GM12874 (cell line): ENCODE data around the gene NALCN.

Source experiments
- CTCF ChIP-seq: IDR thresholded peaks from 2 replicates; pipeline ENCODE4 v1.5.1; 2011; ENCODE audit warnings: low read depth, mild to moderate bottlenecking, control low read depth, low read length, moderate library complexity; ENCODE audit not compliant: insufficient read depth

NALCN gene

GRCh38 chr13:101425623-101426022 lies 9.3 kb upstream of the NALCN start:
- no peak for TF ChIP-seq CTCF

GRCh38 chr13:101425156-101425471 lies 8.8 kb upstream of the NALCN start:
- TF ChIP-seq CTCF: no peak

- TF ChIP-seq CTCF: no peak
Observed at GRCh38 chr13:101424381-101425155, 8.3 kb upstream of the NALCN start.

DNA sequence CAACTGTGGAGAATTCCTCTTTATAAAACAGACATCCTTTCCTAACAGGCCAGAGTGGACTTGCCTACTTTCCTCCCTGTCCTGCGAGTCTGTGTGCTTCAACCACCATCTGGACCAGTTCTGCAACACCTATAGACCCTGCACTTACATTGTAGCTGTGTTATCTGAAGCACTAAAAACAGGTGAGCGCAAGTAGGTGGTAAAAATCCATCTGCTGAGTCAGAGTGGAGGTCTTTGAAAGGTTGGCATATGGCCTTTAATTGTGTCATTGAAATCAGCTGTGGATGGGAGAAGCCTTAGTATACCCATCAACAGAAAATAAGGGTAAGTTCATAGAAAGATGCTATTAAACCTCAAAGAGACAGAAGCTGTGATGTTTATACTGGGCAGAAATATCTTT lies 7.6 kb upstream of the NALCN start:
- no peak for TF ChIP-seq CTCF

GRCh38 chr13:101417501-101417900 lies 1.2 kb upstream of the NALCN start:
- TF ChIP-seq CTCF: no peak

- TF ChIP-seq CTCF: no peak
Observed at GRCh38 chr13:101417043-101417406, 717 bp upstream of the NALCN start.

- TF ChIP-seq CTCF: no peak
Observed at GRCh38 chr13:101415358-101416174, 742 bp downstream of the NALCN start.
